Measurements from ENCODE around the gene EPB41L2.
"Not testable (repeated sequence)": the region's sequence is repeated elsewhere in the genome, so short reads cannot be mapped to it uniquely, and the experiment has no call there.

The EPB41L2 gene

GRCh38 chr6:130838250-130838860 lies 224.7 kb downstream of the EPB41L2 start:
- no peak for DNase-seq (ENCODE audit: low read depth)

DNA sequence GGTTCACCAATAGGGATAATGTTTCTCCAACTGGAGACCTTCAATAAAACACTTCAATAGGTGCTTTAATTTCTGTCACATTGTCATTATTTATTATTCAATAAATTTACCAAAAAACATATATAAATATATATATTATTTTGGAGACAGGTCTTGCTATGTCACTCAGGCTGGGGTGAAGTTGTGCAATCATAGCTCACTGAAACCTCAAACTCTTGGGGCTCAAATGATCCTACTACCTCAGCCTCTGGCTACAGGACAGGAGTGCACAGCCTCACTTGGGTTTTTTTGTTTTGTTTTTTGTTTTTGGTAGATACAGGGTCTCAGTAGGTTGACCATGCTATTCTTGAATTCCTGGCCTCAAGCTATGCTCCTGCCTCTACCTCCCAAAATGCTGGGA lies 226.0 kb downstream of the EPB41L2 start:
- DNase-seq (ENCODE audit: low read depth), result no peak

- no peak for DNase-seq (ENCODE audit: low read depth)
Observed at GRCh38 chr6:130836055-130836640, 226.9 kb downstream of the EPB41L2 start.

DNA sequence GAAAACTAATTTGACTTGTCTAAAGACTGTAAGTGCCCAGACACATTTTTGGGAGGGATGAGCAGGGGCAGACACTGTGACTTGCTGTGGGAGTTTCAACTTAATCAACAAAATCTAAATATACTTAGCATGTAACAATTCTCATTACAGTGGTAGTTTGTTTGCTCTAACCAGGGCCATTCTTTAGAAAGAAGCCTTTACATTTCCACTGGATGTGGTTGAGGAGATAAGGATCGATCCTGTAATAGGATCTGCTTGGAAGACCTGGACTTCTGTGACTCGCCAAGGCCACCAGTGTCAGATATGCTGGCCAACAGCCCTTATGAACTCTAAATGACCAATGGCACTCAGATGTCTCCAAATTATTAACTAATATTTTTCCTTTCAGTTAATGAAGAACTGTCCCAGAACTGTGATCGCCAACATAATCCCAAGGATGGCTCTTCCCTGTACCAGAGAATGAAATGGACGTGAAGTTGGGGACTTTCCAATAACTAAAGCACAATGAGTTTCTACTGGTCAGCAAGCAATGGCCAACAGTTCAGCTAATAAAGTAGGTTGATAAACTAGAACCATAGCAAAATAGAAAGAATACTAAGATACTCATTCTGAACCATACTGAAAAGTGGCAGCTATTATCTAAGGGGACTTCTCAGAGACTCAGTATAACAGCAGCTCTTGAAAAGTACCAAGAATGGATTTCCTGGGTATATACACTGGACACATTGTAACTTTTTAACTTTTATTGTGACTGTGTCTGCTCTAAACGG lies 228.4 kb downstream of the EPB41L2 start:
- no peak for DNase-seq (ENCODE audit: low read depth)

DNA sequence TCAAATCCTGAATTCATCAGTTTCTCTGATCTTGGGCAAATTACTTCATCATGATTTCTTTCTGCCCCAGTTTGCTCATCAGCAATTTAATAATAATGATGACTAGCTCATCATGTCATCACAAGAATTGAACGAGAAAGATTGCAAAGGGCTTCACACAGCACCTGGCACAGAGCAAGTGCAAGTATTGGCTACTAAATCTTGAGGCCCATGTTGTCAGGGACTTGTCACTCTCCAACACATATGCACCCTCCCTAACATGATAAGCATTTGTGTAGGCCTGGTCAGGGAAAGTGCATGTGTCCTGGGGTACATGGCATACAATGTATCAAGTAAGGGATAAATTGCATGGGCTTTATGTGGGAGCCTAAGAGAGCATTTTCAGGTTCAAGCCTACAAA lies 229.5 kb downstream of the EPB41L2 start:
- no peak for DNase-seq (ENCODE audit: low read depth)

GRCh38 chr6:130831607-130832006 lies 231.4 kb downstream of the EPB41L2 start:
- DNase-seq (ENCODE audit: low read depth), result no peak

- DNase-seq (ENCODE audit: low read depth), result no peak
Observed at GRCh38 chr6:130829333-130829910, 233.6 kb downstream of the EPB41L2 start.

- DNase-seq (ENCODE audit: low read depth), result no peak
Observed at GRCh38 chr6:130827247-130828149, 235.5 kb downstream of the EPB41L2 start, which contains the start of gene SMLR1. TSS of gene SMLR1 (plus strand) at chr6:130827406. CDS start at chr6:130827414, 8 bp downstream.

DNA sequence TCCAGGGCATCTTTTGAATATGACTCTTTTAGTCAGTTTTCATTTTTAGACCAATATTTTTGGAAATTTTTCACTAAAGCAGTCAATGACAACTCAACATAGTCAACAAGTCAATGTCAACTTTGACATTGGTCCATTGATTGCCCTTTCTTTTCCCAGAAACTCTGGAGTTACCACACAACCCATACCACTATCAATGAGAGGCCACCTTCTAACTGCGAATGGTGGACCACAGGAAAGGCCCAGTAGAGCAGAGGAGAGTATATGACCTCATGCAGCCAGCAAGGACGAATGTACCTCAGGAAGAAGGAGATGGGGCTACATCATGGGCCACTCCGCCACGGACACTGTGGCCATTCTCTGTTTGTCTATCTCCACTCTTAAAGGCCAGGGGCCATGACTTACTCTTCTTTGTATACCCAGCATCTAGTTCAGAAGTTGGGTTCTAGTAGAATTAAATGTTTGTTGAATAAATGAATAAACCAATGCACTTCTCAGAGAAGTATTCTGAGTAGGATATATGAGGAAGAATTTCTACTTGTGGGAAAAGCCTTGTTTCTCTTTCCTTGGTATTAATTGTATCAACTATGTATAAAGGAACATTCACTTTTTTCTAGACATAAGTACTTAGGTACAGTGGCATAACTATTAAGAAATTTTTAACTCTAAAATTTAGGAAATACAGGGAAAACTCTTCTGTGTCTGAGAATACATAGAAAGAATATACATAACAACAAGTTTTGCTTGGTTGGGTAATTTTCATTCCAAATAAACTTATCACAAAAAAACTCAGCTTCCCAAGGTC lies 236.4 kb downstream of the EPB41L2 start:
- DNase-seq (ENCODE audit: low read depth), result no peak

DNA sequence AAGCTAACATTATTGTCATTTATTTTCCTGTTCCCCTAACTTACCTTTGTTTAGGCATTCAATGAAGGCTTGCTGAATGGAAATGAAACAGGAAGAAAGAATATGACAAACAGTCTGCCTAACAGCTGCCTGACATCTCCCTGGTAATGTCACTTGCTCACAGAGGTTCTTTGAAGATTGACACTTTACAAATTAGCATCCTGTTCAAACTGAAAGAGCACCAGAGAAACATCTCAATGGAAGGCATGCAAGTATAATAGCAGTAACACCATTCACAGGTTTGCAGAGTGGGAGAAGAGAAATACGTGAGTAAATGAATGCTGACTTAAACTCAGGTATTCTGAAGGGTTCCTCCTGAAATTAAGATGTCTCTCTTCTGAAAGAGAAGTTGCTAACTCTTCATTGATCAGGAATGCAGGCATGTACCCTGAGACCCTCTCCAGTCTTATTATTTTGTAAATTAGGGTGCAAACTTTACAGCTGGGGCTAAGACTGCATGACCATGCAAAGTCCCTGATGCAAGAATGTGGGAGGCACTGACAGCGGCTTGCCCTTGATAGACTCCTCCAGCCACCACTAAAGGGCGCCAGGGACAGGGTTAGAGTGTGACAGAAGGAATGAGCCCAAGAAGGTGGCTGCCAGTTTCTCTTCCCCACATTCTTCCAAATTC lies 237.1 kb downstream of the EPB41L2 start:
- DNase-seq (ENCODE audit: low read depth), result no peak

DNA sequence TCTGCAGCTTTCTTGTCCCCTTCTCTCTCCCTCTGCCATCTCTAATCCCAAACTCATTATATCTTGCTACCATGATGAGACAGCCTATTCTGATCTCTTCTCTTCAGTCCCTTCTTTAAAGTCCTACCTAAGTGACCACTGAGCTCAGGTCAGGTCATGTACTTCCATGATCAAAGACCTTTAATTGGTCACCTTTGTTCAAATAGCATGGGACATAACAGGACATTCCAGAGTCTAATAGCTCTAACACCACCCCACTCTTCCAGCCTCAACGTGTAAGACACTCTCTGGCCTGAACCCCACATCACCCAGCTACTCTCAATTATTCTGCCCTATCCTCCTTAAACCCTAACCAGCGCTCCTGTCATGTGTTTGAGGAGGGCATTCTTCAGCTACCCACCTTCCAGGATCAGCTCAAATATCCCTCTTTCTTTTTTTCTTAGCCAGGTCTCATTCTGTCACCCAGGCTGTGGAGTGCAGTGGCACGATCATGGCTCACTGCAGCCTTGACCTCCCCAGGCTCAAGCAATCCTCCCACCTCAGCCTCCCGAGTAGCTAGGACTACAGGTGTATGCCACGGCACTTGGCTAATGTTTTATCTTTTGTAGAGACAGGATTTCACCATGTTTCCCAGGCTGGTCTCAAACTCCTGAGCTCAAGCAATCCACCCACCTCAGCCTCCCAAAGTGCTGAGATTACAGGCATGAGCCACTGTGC lies 237.9 kb downstream of the EPB41L2 start:
- DNase-seq (ENCODE audit: low read depth), result no peak

DNA sequence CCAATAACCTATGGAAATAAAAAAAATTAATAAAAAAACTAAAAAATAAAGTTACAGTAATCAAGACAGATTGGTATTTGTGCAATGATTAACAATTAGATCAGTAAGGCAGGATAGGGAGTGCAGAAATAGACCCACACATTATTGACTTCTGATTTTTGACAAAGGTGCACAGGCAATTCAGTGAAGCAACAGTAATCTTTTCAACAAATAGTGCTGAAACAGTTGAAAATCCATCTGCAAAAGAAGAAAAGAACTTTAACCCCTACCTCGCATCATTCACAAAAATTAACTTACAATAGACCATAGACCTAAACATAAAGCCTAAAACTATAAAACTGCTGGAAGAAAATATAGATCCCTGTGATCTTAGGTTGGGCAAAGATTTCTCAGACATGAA lies 240.3 kb downstream of the EPB41L2 start:
- no peak for DNase-seq (ENCODE audit: low read depth)

DNA sequence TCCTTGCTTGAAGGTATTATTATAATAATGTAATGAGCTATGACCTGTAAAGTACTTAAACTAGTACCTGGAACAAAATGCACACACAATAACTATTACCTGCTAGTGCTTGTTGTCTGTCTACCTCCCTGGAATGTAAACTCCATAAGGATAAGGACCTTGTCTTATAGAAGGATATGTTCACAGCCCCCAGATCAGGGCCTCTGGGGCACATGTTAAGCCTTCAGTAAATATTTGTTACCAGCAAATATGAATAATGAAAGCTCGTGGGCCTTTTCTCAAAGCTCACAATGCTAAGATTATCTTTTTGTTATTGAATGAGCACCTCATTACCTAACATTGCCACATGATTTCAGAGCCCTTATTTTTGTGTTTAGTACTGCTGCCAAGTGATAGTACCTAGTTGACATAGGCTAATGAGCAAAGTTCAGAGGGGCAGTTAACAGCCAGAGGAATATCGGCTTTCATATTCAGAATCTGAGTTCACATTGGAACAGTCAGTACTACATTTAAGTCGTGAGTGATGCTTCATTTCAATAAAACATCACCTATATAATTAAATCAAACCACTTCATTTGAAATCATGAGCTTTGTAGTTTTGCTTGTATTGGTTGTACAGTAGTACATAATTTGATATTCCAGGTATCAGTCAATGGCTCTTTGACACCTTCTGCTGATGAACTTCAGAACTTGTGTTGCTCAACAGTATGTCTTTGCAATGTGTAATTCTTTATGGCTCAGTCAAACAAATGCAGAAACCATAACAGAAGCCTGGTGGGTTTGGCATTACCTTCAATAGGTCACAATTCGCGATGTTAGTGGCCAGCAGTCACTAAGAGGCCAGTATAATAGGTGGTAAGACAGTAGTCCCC lies 247.6 kb downstream of the EPB41L2 start:
- DNase-seq (ENCODE audit: low read depth), result no peak

GRCh38 chr6:130814506-130814905 lies 248.5 kb downstream of the EPB41L2 start:
- no peak for DNase-seq (ENCODE audit: low read depth)

GRCh38 chr6:130811932-130812331 lies 251.1 kb downstream of the EPB41L2 start:
- DNase-seq (ENCODE audit: low read depth), result no peak

DNA sequence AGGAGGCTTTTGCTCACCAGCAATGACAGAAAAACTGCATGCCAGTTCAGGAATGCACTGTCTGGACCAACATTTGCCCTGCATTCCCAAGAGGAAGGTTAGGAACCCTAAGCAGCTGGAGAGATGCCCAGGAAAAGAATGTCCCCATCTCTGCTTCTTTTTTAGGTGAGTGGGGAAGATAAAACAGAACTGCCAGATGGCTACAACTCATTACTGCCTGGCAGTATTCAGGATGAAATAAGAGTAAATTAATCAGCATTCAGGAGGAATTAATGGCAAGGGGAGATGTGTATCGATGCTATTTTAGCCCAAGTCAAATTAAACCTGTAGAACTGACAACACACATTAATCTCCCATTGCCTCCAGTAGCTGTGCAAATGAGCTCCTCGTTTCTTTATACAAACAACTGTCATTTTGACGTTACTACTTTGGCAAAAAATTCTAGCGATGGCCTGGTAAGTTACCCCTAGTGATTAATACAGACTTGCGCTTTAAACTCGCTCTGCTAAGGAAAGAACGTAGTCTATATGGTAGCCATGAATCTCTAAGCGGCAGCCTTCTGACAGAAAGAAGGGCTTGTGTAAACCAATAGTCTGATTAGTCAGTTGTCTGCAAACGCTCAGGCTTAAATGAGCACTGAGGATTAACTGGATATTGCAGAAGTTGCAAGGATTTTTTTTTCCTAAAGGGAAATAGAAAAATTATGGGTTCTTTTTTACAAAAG lies 252.6 kb downstream of the EPB41L2 start:
- DNase-seq (ENCODE audit: low read depth), result no peak

DNA sequence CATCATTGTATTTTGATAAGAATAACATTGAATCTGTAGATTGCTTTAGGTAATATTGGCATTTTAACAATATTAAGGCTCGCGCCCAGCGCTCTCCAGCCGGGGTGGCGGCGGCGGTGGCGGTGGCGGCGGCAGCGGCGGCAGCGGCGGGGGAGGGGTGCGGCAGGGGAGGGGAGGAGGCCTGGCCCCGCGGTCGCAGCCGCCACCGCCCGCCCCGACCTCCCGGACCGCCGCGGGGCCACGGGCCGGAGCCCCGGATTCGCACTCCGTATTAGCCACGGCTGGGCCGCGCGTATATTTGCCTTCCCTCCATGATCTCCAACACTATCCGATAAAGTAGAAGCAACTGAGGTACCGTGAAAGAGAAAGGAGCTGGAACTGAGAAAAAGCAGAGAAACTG lies 261.7 kb downstream of the EPB41L2 start:
- not testable (repeated sequence) for DNase-seq (ENCODE audit: low read depth)

- no peak for DNase-seq (ENCODE audit: low read depth)
Observed at GRCh38 chr6:130797061-130797460, 266.0 kb downstream of the EPB41L2 start.
